Common myeloid progenitor, CD34-positive (primary cell): ENCODE data around the gene MTHFSD.

ENCODE experiments used
- CTCF ChIA-PET: fragments of 350-600 bp; sonication (Branson Sonifier 250); formaldehyde crosslinking; loops from one replicate; lab custom pipeline; 2021; ENCODE audit warnings: antibody characterized with exemption; lab: Charles Lee
- POLR2A ChIA-PET: fragments of 350-600 bp; sonication (Branson Sonifier 250); formaldehyde crosslinking; loops from one replicate; lab custom pipeline; 2021; ENCODE audit warnings: antibody characterized with exemption; lab: Charles Lee
- DNase-seq, 3 donors: peaks; one replicate each; pipeline versions ENCODE4 v3.0.0 to v3.0.0-alpha.2; 2013
- H3K27ac ChIP-seq, 2 experiments: 1 replicate in 1 of 2; 2 replicates in 1 of 2; pipeline ENCODE4 v1.7.0; 2013; ENCODE audit warnings: inconsistent platforms in 2 of 2, low read length in 2 of 2, mild to moderate bottlenecking in 2 of 2, low read depth in 1 of 2, moderate library complexity in 1 of 2; ENCODE audit not compliant: severe bottlenecking in 2 of 2, insufficient read depth in 1 of 2, poor library complexity in 1 of 2
- H3K27me3 ChIP-seq, 5 experiments: replicated peaks in 2 of 5; 1 replicate in 3 of 5; 2 replicates in 2 of 5; pipeline versions ENCODE4 v1.6.1 to v1.7.0; 2013; ENCODE audit warnings: low read length in 4 of 5, mild to moderate bottlenecking in 2 of 5, moderate library complexity in 2 of 5, inconsistent platforms in 1 of 5; ENCODE audit not compliant: insufficient read depth in 5 of 5, control insufficient read depth in 4 of 5
- H3K36me3 ChIP-seq, 4 experiments: 1 replicate in 2 of 4; 2 replicates in 2 of 4; pipeline versions ENCODE4 v1.6.1 to v1.7.0; 2013; ENCODE audit warnings: low read length in 3 of 4, control low read depth in 1 of 4, mild to moderate bottlenecking in 1 of 4; ENCODE audit not compliant: control insufficient read depth in 4 of 4, insufficient read depth in 4 of 4
- H3K4me1 ChIP-seq, 4 experiments: 1 replicate in 3 of 4; 2 replicates in 1 of 4; pipeline versions ENCODE4 v1.6.1 to v1.7.1; 2013; ENCODE audit warnings: low read length in 3 of 4, mild to moderate bottlenecking in 3 of 4, control low read depth in 1 of 4, inconsistent platforms in 1 of 4, moderate library complexity in 1 of 4; ENCODE audit not compliant: control insufficient read depth in 4 of 4, insufficient read depth in 4 of 4; ENCODE audit errors: control extremely low read depth in 1 of 4
- H3K4me3 ChIP-seq, 7 experiments: 1 replicate in 4 of 7; 2 replicates in 3 of 7; pipeline versions ENCODE4 v1.5.1 to v1.7.0; 2013; ENCODE audit warnings: mild to moderate bottlenecking in 7 of 7, low read length in 6 of 7, moderate library complexity in 6 of 7, inconsistent platforms in 2 of 7, low read depth in 2 of 7, control low read depth in 1 of 7; ENCODE audit not compliant: insufficient read depth in 4 of 7, control insufficient read depth in 1 of 7; ENCODE audit errors: extremely low read depth in 1 of 7
- H3K9me3 ChIP-seq, 5 experiments: 1 replicate in 4 of 5; 2 replicates in 1 of 5; pipeline versions ENCODE4 v1.6.1 to v1.7.1; 2013; ENCODE audit warnings: low read length in 4 of 5, mild to moderate bottlenecking in 2 of 5, inconsistent platforms in 1 of 5, low read depth in 1 of 5, moderate library complexity in 1 of 5; ENCODE audit not compliant: control insufficient read depth in 4 of 5, insufficient read depth in 2 of 5; ENCODE audit errors: control extremely low read depth in 1 of 5
- WGBS: methylation state at CpG from one replicate; pipeline ENCODE4 v1.1.5; 2013; ENCODE audit not compliant: insufficient coverage; 5-methylcytosine and 5-hydroxymethylcytosine counted together

MTHFSD gene

DNA sequence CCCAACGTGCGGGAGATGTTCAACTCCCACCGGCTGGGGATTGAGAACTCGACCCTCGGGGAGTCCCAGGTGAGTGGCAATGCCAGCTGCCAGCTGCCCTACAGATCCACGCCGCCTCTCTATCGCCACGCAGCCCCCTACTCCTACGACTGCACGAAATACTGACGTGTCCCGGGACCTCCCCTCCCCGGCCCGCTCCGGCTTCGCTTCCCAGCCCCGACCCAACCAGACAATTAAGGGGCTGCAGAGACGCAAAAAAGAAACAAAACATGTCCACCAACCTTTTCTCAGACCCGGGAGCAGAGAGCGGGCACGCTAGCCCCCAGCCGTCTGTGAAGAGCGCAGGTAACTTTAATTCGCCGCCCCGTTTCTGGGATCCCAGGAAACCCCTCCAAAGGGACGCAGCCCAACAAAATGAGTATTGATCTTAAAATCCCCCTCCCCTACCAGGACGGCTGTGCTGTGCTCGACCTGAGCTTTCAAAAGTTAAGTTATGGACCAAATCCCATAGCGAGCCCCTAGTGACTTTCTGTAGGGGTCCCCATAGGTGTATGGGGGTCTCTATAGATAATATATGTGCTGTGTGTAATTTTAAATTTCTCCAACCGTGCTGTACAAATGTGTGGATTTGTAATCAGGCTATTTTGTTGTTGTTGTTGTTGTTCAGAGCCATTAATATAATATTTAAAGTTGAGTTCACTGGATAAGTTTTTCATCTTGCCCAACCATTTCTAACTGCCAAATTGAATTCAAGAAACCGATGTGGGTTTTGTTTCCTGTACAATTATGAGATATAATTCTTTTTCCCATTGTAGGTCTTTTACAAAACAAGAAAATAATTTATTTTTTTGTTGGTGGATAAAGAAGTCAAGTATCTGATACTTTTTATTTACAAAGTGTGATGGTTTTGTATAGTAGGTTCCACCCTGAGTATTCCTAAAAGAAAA lies 13.9 kb upstream of the MTHFSD start:
- CTCF ChIA-PET, result no interaction called here
- H3K27ac ChIP-seq, result no peak overlapping the region
- H3K36me3 ChIP-seq, result no peaks in the 10 kb centered on the region
- DNase-seq, result no peak
- no peak overlapping the region for H3K4me3 ChIP-seq
- peaks cover 0 to 26% (median 7%) of the 10 kb centered on the region in 4 experiments for H3K4me1 ChIP-seq
- peaks cover 27 to 100% (median 49%) of the 10 kb centered on the region in 5 experiments for H3K27me3 ChIP-seq
- POLR2A ChIA-PET, result no interaction called here
- no peaks in the 10 kb centered on the region for H3K9me3 ChIP-seq
- 10% methylated on average over 24 of the region's 33 CpGs for WGBS

DNA sequence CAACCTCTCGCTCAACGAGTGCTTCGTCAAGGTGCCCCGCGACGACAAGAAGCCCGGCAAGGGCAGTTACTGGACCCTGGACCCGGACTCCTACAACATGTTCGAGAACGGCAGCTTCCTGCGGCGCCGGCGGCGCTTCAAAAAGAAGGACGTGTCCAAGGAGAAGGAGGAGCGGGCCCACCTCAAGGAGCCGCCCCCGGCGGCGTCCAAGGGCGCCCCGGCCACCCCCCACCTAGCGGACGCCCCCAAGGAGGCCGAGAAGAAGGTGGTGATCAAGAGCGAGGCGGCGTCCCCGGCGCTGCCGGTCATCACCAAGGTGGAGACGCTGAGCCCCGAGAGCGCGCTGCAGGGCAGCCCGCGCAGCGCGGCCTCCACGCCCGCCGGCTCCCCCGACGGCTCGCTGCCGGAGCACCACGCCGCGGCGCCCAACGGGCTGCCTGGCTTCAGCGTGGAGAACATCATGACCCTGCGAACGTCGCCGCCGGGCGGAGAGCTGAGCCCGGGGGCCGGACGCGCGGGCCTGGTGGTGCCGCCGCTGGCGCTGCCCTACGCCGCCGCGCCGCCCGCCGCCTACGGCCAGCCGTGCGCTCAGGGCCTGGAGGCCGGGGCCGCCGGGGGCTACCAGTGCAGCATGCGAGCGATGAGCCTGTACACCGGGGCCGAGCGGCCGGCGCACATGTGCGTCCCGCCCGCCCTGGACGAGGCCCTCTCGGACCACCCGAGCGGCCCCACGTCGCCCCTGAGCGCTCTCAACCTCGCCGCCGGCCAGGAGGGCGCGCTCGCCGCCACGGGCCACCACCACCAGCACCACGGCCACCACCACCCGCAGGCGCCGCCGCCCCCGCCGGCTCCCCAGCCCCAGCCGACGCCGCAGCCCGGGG lies 12.9 kb upstream of the MTHFSD start:
- Histone ChIP-seq H3K9me3 (no peaks in the 10 kb centered on the region), H3K4me1 (peaks cover 0 to 27% (median 11%) of the 10 kb centered on the region in 4 experiments), H3K27me3 (peaks cover 27 to 100% (median 44%) of the 10 kb centered on the region in 5 experiments), H3K27ac (no peak overlapping the region), H3K36me3 (no peaks in the 10 kb centered on the region), H3K4me3 (no peak overlapping the region)
- ChIA-PET CTCF (no interaction called here), POLR2A (no interaction called here)
- no peak for DNase-seq
- WGBS, result 4% methylated on average over 82 of the region's 116 CpGs

DNA sequence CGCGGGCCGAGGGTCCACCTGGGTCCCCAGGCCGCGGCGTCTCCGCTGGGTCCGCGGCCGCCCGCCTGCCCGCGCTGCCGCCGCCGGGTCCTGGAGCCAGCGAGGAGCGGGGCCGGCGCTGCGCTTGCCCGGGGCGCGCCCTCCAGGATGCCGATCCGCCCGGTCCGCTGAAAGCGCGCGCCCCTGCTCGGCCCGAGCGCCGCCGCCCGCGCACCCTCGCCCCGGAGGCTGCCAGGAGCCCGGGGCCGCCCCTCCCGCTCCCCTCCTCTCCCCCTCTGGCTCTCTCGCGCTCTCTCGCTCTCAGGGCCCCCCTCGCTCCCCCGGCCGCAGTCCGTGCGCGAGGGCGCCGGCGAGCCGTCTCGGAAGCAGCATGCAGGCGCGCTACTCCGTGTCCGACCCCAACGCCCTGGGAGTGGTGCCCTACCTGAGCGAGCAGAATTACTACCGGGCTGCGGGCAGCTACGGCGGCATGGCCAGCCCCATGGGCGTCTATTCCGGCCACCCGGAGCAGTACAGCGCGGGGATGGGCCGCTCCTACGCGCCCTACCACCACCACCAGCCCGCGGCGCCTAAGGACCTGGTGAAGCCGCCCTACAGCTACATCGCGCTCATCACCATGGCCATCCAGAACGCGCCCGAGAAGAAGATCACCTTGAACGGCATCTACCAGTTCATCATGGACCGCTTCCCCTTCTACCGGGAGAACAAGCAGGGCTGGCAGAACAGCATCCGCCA lies 12.1 kb upstream of the MTHFSD start:
- H3K36me3 ChIP-seq, result no peaks in the 10 kb centered on the region
- H3K4me3 ChIP-seq, result peak overlapping the region in 4 of 7 experiments; percentile 36 to 64 (median 43)
- WGBS, result 2% methylated on average over 66 of the region's 88 CpGs
- peaks cover 0 to 27% (median 11%) of the 10 kb centered on the region in 4 experiments for H3K4me1 ChIP-seq
- no peak overlapping the region for H3K27ac ChIP-seq
- peaks cover 27 to 99% (median 42%) of the 10 kb centered on the region in 5 experiments for H3K27me3 ChIP-seq
- POLR2A ChIA-PET, result no interaction called here
- peak in 1 of 3 donors; percentile 40 for DNase-seq
- no peaks in the 10 kb centered on the region for H3K9me3 ChIP-seq
- CTCF ChIA-PET, result no interaction called here

DNA sequence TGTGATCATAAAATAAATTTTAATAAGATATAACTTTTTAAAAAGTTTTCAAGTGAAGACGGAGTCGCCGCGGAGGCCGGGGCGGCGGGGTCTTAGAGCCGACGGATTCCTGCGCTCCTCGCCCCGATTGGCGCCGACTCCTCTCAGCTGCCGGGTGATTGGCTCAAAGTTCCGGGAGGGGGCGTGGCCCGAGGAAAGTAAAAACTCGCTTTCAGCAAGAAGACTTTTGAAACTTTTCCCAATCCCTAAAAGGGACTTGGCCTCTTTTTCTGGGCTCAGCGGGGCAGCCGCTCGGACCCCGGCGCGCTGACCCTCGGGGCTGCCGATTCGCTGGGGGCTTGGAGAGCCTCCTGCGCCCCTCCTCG lies 11.5 kb upstream of the MTHFSD start, which contains the start of gene FOXC2:
FOXC2 (plus strand) TSS at position 229 of the 365 bp plus-strand sequence. CDS start 507 bp downstream, outside the sequence.
- peaks cover 27 to 94% (median 42%) of the 10 kb centered on the region in 5 experiments for H3K27me3 ChIP-seq
- H3K4me1 ChIP-seq, result peaks cover 0 to 27% (median 11%) of the 10 kb centered on the region in 4 experiments
- peak; percentile 76 to 85 (median 85) for DNase-seq
- H3K9me3 ChIP-seq, result no peaks in the 10 kb centered on the region
- H3K36me3 ChIP-seq, result no peaks in the 10 kb centered on the region
- H3K27ac ChIP-seq, result no peak within 1 kb of the TSS
- H3K4me3 ChIP-seq, result peak within 1 kb of the TSS in 4 of 7 experiments; percentile 36 to 64 (median 43)
- ChIA-PET CTCF (no interaction called here), POLR2A (no interaction called here)
- WGBS, result 1% methylated on average over 28 of the region's 30 CpGs

DNA sequence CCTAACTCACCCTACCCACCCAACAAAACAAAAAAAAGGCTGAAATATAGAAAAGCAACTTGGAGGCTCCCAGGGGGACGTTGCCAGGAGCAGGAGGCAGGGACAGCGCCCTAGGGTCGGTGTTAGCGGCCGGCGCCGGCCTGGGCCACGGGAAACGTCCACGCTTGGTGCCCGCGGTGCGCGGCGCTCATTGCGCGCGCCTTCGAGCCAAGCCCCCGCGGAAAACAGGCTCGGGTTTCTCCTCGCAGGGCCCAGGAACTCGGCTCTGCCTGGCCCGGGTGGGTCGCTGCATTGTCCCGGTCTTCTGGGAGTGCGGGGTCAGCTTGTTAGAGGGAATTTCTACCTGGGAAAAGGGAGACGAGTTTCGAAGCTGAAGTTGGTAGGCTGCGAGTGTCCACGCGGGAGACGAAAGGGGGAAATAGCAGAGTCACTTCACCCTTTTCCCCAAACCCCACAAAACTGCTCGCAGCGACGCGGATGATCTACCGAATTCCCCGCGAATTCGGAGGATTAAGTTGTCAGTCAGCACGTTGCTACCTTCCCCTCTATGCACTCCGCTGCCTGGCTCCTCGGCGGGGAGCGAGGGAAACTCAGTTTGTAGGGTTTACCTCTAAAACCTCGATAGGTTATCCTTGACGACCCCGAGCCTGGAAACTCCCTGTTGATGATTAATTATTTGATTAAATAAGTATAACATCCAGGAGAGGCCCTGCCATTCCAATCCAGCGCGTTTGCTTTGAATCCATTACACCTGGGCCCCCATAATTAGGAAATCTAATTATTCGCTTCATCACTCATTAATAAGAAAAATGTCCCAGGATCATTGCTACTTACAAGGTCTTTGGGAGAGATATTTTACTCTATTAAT lies 10.8 kb upstream of the MTHFSD start:
- Histone ChIP-seq H3K27me3 (peaks cover 25 to 93% (median 45%) of the 10 kb centered on the region in 5 experiments), H3K27ac (no peak overlapping the region), H3K36me3 (no peaks in the 10 kb centered on the region), H3K4me3 (no peak overlapping the region), H3K4me1 (peaks cover 0 to 27% (median 11%) of the 10 kb centered on the region in 4 experiments), H3K9me3 (no peaks in the 10 kb centered on the region)
- ChIA-PET CTCF (interaction anchor here (1.8 kb wide), 1 partner anchor 713 kb away, joined by 7 read pairs; no protein-coding TSS in a partner anchor), POLR2A (no interaction called here)
- 5% methylated on average over 40 of the region's 53 CpGs for WGBS
- no peak for DNase-seq

DNA sequence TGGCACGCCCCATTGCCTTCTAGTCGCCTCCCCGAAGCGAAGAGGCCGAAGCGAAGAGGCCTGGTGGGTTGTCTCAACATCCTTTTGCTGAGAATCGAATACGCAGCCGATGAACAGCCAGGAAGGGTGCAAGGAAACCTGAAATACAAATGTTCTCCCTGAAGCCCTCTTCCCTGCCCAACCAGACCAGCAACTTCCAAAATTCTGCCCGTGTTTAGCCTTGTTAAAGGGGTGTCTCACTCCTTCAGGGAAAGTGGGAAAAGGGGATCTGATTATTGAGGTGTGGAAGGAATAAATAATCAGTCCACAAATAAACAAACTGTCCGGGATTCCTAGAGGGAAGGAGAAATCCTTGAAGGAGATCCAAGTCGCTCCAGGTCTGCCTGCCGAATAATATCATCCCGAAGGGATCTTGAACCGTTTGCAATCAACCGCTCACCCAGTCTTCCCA lies 10.2 kb upstream of the MTHFSD start:
- ChIA-PET POLR2A (no interaction called here), CTCF (interaction anchor here (0.9 to 2.4 kb wide), 15 partner anchors 8 to 731 kb away, joined by 3 to 20 read pairs (median 4); partner anchors contain the start of gene FOXL1)
- DNase-seq, result no peak
- Histone ChIP-seq H3K4me1 (peaks cover 0 to 27% (median 11%) of the 10 kb centered on the region in 4 experiments), H3K4me3 (no peak overlapping the region), H3K9me3 (no peaks in the 10 kb centered on the region), H3K27me3 (peaks cover 20 to 88% (median 44%) of the 10 kb centered on the region in 5 experiments), H3K36me3 (no peaks in the 10 kb centered on the region), H3K27ac (no peak overlapping the region)
- WGBS, result 59% methylated on average over 9 of the region's 16 CpGs
